ENCODE results near the gene GRIK2.

Gene GRIK2

DNA sequence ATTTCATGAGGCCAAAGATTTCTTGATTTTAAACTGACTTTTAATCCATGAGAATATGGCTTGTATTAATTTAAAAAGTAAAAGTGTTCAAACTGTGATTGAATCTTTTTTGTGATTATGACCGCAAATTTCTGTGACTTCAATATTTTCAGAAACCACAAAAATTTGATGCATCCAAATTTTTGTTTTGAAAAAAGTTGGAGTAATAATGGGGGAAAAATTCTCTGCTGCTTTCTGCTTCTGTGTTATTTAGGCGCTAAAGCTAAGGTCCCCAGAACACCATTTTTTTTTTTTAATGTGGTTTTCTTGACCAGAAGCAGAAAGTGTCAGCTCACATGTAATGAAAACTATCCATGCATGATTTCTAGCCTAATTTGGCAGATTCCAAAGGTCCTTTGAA, 65.3 kb downstream of the GRIK2 start:
- DNase-seq, result no peak

DNA sequence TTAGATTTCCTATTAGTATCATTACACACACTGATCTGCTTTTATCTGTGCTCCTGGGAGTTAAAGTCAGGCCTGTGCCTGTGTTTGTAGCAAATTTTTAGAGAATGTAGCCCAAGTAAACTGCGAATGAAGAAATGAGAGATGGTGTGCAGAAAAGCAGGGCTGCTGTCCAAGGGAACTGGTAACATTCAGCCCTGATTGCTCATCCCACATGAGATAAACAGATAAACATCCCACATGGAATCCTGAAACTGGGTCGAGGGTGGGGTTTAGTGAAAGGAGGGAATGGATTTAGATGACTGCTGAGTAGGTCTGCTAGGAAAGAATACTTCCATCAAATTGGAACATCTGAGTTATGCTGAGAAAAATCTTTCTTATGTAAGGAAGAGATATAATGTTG, 69.1 kb downstream of the GRIK2 start:
- no peak for DNase-seq

DNA sequence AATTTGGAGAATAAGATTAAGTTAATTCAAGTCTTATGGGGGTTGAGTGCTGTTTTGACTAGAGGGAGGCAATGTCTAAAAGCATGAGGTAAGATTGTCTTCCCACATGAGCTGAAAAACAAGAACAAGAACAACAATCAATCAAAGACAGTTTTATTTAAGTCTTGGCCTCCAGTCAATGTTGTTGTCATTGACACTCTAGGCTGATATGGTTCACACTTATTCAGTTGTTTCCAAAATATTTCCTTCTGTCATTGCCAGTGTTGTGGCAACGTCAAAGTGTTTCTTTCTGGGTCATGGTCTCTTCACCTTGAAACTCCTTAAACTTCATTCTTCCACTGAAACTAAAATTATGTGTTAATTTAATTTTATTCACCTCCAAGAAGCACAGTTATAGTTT, 72.4 kb downstream of the GRIK2 start:
- no peak for DNase-seq

DNA sequence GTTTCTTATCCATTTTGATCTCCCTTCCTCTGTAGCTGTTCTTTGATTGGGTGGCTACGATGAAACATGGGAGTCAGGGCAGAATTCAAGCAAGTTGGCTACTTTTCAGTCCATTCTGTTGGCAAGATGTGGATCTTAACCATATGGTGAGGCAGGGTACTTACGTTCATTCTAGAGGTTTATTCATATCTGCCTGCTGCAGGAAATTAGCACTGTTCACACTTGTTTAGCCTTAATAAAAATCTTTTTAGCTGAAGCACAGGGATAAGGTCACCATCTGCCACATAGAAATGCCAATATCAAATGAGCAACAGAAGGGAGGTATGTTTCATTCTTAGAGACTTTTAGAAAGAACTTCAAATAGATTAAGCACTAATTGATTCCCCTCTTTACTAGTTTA, 83.9 kb downstream of the GRIK2 start:
- DNase-seq, result no peak

- no peak for DNase-seq
Measured at GRCh38 chr6:101478891-101479290, 85.4 kb downstream of the GRIK2 start.

- no peak for DNase-seq
Measured at GRCh38 chr6:101482606-101483005, 89.1 kb downstream of the GRIK2 start.

DNA sequence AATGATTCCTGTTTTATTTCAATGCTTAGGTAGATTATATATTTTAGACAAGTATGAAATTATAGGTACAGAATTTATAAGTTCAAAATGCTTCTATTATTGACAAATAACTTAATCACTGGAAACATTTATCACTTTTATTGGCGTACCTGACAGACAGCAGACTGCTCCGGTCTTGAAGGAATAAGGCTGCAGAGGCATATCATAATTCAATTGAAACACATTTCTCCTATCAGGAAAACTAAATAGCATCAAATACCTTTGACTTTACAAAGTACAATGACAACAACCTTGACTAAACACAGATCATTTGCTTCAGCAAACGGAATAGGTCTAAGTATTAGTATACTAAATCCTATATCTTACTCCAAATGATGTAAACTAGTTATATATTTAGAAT, 91.3 kb downstream of the GRIK2 start:
- no peak for DNase-seq

DNA sequence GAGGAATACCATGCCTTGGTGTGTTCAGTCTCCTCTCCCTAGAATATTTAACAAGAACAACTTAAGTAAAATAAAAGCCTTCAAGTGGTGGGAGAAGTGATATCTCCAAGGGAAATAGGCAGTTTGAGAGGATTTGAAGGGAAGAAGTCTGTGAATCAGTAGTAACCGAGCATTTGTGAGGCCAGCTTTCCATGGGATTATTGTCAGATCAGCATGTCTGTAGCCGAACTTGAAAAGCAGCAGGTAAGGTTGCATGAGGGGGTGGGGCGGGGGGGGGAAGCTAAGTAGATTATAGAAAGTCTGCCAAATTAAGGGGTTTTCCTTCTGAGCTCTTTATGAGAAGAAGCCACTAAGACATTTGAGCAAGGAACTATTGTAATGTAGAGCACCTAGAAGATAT, 92.6 kb downstream of the GRIK2 start:
- no peak for DNase-seq

GRCh38 chr6:101486726-101487125, 93.2 kb downstream of the GRIK2 start:
- no peak for DNase-seq

GRCh38 chr6:101489456-101489855, 95.9 kb downstream of the GRIK2 start:
- no peak for DNase-seq

- DNase-seq, result no peak
Measured at GRCh38 chr6:101490857-101491256, 97.3 kb downstream of the GRIK2 start.

DNA sequence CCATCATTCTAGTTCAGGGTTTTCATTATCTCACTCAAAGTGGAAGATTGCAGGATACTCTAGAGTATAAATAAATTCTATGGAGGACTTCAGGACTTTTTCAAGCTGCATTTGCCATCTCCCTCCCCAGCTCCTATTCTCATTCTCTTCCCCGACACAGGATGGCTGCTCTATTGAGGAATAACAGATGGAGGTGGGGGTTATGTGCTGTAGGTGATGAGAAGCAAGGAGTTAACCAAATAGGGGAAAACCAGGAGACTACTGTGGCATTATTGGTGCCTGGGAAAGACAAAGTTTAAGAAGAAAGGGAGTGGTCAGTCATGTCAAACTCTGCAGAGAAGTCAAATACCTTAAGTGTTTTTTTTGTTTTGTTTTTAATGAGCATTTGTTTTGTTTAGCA, 109.3 kb downstream of the GRIK2 start:
- no peak for DNase-seq

DNA sequence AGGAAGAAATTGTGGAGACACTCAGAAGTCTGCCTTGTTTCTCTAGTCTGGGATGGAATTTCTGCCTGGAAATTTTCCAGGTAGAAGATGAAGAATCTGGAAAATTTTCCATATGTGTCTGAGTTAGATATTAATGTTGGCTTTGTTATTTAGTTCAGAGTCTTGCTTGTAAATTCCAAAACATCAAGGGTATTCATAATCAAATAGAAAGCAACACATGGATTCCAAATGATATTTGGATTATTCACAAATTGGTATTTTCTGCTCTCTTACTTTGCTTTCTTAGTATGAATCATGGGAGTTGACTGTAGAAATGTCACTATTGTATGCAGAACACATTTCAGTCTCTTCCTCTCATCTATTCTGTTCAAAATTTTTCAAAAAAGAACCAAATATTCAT, 116.0 kb downstream of the GRIK2 start:
- DNase-seq, result no peak

DNA sequence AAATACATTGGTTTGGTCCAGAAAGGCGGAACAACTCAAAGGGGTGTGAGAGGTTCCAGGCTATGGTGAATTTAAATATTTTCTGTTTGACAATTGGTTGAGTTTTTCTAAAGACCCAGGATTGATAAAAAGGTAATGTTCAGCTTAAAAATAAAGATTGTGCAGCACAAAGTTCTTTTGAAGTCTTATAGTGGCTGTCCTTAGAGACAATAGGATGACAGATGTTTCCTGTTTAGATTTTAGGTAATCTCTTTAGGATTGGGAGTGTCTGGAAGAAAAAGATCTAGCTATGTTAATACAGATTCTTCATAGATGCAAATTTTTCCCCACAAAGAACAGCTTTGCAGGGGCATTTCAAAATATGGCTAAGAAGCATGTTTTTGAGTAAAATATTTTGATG, 119.7 kb downstream of the GRIK2 start:
- no peak for DNase-seq

- no peak for DNase-seq
Measured at GRCh38 chr6:101516578-101516977, 123.1 kb downstream of the GRIK2 start.

GRCh38 chr6:101517632-101518031, 124.1 kb downstream of the GRIK2 start:
- DNase-seq, result no peak

DNA sequence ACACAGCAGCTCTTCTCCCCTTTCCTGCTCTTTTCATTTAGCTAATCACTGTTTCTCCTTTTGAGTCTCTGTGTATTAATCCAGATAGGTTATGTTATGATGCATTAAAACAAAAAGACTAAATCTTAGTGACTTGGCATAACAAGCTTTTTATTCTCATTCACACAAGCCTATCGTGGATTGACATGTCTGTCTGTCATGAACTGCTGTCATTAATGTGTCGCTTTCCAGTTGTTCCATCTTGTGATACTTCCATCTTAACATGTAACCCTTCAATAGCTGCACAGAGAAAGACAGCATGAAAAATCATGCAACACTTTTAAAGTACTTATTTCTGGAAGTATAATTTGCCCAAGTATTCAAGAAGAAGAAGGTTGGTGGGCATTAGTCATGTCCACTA, 128.7 kb downstream of the GRIK2 start:
- no peak for DNase-seq

DNA sequence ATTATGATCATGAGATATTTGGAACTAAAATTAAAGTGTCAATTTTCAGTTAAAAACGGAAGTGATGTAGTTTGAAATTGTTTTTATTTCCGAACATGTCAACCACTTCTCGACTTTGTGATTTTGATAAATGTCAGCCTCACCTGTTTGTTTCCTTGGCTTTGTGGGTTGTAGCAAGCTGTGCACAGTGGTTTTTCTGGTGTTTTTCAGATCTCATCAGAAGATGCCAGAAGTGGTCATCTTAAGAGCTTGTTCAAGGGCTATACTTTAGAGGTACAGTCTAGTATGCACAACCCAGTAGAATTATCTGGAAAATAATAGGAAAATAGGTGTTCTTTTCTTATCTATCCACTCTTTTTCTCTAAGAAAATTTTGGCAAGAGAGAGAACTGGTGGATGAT, 134.0 kb downstream of the GRIK2 start:
- DNase-seq, result no peak

DNA sequence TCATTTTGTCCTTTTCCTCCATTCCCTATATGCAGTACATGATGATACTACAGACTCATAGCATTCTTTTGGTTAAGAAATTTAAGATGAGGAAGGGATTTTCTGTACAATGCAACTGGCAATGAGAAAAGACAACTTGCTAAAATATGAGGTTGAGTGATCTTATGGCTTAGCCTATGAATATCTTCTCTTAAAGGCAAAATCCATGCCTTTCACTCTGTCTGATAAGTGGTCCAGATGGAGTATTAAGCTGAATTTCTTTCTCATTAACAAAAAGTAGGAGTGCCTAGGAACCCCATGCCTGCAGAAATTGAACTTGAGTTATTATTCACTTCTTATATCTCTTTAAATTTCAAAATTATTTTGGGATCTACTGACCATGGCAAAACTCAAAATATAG, 135.3 kb downstream of the GRIK2 start:
- no peak for DNase-seq

DNA sequence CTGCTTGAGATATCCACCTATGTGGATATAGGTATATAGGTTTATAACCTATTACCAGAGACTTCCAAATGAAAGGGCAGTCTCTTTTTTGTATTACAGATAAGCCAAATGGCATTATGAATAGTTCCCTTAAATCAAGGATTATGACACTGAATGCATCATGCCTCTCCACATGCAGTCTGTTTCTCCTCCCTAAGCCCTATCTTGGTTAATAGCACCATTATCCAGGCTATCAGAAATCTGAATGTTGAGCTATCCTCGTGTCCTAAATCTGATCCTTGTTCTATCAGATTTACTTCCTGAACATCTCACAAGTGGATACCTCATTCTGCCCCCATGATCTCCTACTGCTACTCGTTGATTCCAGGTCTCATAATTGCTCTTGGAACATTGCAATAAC, 138.0 kb downstream of the GRIK2 start:
- no peak for DNase-seq

DNA sequence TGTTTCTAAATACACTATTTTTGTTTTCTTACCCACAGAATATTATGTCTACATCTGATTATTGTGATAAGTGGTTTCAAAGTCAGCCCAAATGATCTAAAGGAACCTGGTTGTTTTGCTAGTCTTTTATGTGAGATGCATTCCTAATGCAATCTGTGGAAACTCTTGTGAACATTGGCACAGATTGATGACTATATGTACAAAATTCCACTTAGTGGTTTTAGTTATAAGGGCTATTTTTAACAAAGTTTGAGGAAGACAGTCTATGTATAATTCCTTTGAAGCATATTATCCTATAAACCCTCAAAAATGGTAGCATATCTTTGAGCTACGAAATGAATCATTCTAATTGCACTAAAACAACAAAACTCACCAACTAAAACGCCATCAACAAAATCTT, 140.9 kb downstream of the GRIK2 start:
- no peak for DNase-seq

GRCh38 chr6:101534821-101535220, 141.3 kb downstream of the GRIK2 start:
- no peak for DNase-seq

DNA sequence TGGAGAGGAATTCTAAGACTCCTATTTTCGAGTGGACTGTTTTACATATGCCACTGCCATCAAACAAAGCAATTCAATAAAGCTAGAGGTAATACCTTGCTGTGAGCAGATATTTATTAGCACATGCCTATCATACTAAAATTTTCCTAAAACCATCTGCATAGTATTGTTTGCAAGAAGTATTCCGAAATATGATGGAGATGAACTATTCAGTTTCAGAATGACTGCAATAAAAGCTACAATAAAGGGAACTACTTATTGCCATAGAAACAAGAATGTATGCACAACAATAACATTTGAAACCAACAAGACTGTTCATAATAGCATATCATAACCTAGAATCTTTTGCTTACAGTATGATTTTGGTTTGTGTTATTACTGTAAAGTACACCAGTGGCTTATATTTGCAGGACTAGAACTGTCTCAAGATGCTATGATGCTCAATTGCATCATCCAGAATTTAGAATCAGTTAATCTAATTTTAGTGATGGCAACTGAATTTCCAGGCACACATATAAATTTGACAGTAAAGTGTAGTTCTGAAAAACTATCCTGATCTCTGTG, 144.3 kb downstream of the GRIK2 start:
- DNase-seq, result no peak

DNA sequence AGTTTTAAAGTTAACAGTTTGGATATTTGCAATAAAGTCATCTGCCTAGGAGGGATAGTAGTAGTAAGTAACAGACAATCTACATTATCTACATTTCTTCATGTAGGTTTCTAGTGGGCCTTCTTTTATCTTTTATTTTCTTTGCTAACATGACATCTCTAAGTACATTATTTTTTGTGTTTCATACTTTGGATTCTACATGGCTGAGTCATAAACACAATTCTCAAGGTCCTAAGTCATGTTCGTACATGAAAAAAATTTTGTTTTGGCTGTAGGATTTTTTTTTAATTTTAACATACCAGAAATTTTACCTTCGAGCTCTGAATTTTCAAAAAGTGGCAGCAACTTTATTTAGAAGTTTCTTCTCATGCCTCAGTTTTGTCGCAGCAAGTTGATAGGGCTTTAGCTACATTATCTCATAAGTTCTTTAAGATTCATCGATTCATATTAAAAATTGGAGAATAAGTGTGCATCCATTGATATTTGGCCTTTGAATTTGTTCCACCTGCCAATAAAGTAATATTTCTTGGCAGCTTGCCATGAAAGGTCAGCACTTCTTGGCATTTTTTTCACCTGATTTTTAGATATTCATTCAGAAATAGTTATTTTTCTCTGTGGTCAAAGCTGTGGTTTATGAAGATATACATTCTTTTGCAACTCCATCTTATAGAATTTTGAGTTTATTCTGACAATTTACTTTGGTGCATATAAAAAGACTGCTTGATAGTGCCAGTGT, 146.2 kb downstream of the GRIK2 start:
- DNase-seq, result no peak

GRCh38 chr6:101541894-101542293, 148.4 kb downstream of the GRIK2 start:
- no peak for DNase-seq

Data from NCI-H510A treated with DMSO at 0.1 percent for 48 hours (cell line).